SJCRH30 (cell line): Measurements from ENCODE around the gene KISS1. TPM values are rescaled to one million over a fixed set of nuclear protein-coding genes. Genes with fewer than 3 reads are reported as not detected.

Experiments used
- DNase-seq, 2 experiments: peaks; one replicate each; pipeline ENCODE4 v3.0.0-alpha.2; 2015 to 2020
- H3K27ac ChIP-seq: fragments of 250-450 bp; sonication (Bioruptor Pico); 2 replicates; pipeline ENCODE4 v1.5.1; 2020; ENCODE audit warnings: mild to moderate bottlenecking, moderate library complexity
- H3K27me3 ChIP-seq: fragments of 250-450 bp; sonication (Bioruptor Pico); 2 replicates; pipeline ENCODE4 v1.5.1; 2020; ENCODE audit warnings: mild to moderate bottlenecking, moderate library complexity
- H3K36me3 ChIP-seq: fragments of 250-450 bp; sonication (Bioruptor Pico); 2 replicates; pipeline ENCODE4 v1.5.1; 2020; ENCODE audit warnings: mild to moderate bottlenecking, moderate library complexity
- H3K4me1 ChIP-seq: fragments of 250-450 bp; sonication (Bioruptor Pico); 2 replicates; pipeline ENCODE4 v1.5.1; 2020; ENCODE audit warnings: mild to moderate bottlenecking, moderate library complexity
- H3K4me3 ChIP-seq: fragments of 250-450 bp; sonication (Bioruptor Pico); 2 replicates; pipeline ENCODE4 v1.5.1; 2020; ENCODE audit warnings: mild to moderate bottlenecking, moderate library complexity
- H3K9me3 ChIP-seq: fragments of 250-450 bp; sonication (Bioruptor Pico); replicated peaks from 2 replicates; pipeline ENCODE4 v1.5.1; 2020; ENCODE audit warnings: mild to moderate bottlenecking, moderate library complexity
- total RNA-seq: library from RNA; depleted of rRNA; stranded (reverse); fragments of >200 nt; shearing (Covaris generic); gene quantifications from 2 replicates; pipeline ENCODE4 v1.2.3, GENCODE V29; 2014; rRNA removed

The KISS1 gene
- total RNA-seq, 1 experiment from 2014 or later: not detected

GRCh38 chr1:204149107-204149506, 47.2 kb downstream of the KISS1 start:
- Histone ChIP-seq H3K36me3 (no peaks in the 10 kb centered on the region), H3K27ac (no peak overlapping the region), H3K4me3 (no peak overlapping the region), H3K9me3 (no peaks in the 10 kb centered on the region), H3K4me1 (no peaks in the 10 kb centered on the region; the same call in 1 of the 2 replicates), H3K27me3 (no peaks in the 10 kb centered on the region)
- no peak for DNase-seq

- H3K4me1 ChIP-seq: no peaks in the 10 kb centered on the region; the same call in 1 of the 2 replicates
- no peak for DNase-seq
- no peak overlapping the region for H3K27ac ChIP-seq
- H3K9me3 ChIP-seq: no peaks in the 10 kb centered on the region
- no peak overlapping the region for H3K4me3 ChIP-seq
- no peaks in the 10 kb centered on the region for H3K36me3 ChIP-seq
- H3K27me3 ChIP-seq: no peaks in the 10 kb centered on the region
Measured at GRCh38 chr1:204147406-204148383, 48.6 kb downstream of the KISS1 start.

- H3K4me1 ChIP-seq: no peaks in the 10 kb centered on the region
- H3K27ac ChIP-seq: no peak overlapping the region
- H3K27me3 ChIP-seq: no peaks in the 10 kb centered on the region
- no peak for DNase-seq
- no peaks in the 10 kb centered on the region for H3K9me3 ChIP-seq
- H3K4me3 ChIP-seq: no peak overlapping the region
- H3K36me3 ChIP-seq: no peaks in the 10 kb centered on the region
Measured at GRCh38 chr1:204146965-204147364, 49.3 kb downstream of the KISS1 start.

GRCh38 chr1:204146309-204146708, 50.0 kb downstream of the KISS1 start:
- DNase-seq: no peak
- H3K36me3 ChIP-seq: no peaks in the 10 kb centered on the region
- no peaks in the 10 kb centered on the region for H3K4me1 ChIP-seq
- H3K9me3 ChIP-seq: no peaks in the 10 kb centered on the region
- no peak overlapping the region for H3K27ac ChIP-seq
- H3K4me3 ChIP-seq: no peak overlapping the region
- H3K27me3 ChIP-seq: no peaks in the 10 kb centered on the region

GRCh38 chr1:204145033-204145504, 51.2 kb downstream of the KISS1 start:
- Histone ChIP-seq H3K4me3 (no peak overlapping the region), H3K36me3 (no peaks in the 10 kb centered on the region), H3K27ac (no peak overlapping the region), H3K9me3 (no peaks in the 10 kb centered on the region), H3K4me1 (no peaks in the 10 kb centered on the region), H3K27me3 (no peaks in the 10 kb centered on the region)
- DNase-seq: no peak

GRCh38 chr1:204143276-204144041, 52.8 kb downstream of the KISS1 start:
- DNase-seq: no peak
- no peaks in the 10 kb centered on the region for H3K9me3 ChIP-seq
- no peaks in the 10 kb centered on the region for H3K36me3 ChIP-seq

GRCh38 chr1:204142032-204142974, 54.0 kb downstream of the KISS1 start:
- Histone ChIP-seq H3K27ac (no peak overlapping the region), H3K4me1 (no peaks in the 10 kb centered on the region), H3K9me3 (no peaks in the 10 kb centered on the region), H3K27me3 (no peaks in the 10 kb centered on the region), H3K4me3 (no peak overlapping the region), H3K36me3 (no peaks in the 10 kb centered on the region)
- no peak for DNase-seq

More at GRCh38 chr1:204143276-204144041, 52.8 kb downstream of the KISS1 start:
- no peak overlapping the region for H3K27ac ChIP-seq
- no peaks in the 10 kb centered on the region for H3K4me1 ChIP-seq
- no peaks in the 10 kb centered on the region for H3K27me3 ChIP-seq
- H3K4me3 ChIP-seq: no peak overlapping the region

- Histone ChIP-seq H3K27me3 (no peaks in the 10 kb centered on the region), H3K27ac (no peak overlapping the region), H3K4me1 (no peaks in the 10 kb centered on the region), H3K9me3 (no peaks in the 10 kb centered on the region), H3K4me3 (no peak overlapping the region), H3K36me3 (no peaks in the 10 kb centered on the region)
- DNase-seq: no peak
Measured at GRCh38 chr1:204141131-204141530, 55.2 kb downstream of the KISS1 start.

Other genes with a start within 250 kb of the KISS1 start
- 28.9 and 35.1 TPM in 2 replicates for gene SOX13, start 123.4 kb downstream of the KISS1 start, total RNA-seq
- gene ETNK2, start 44.4 kb downstream of the KISS1 start, total RNA-seq: 9.4 and 10.8 TPM in 2 replicates
- not detected in 2 replicates for gene REN, start 30.2 kb downstream of the KISS1 start, total RNA-seq
- gene GOLT1A, start 17.5 kb upstream of the KISS1 start, total RNA-seq: not detected in 2 replicates
- 1.2 and 1.5 TPM in 2 replicates for gene PLEKHA6, start 163.4 kb upstream of the KISS1 start, total RNA-seq
- 67.6 and 71.4 TPM in 2 replicates for gene PPP1R15B, start 215.3 kb upstream of the KISS1 start, total RNA-seq